ENCODE data around the gene NELFE. TPM values are rescaled to one million over a fixed set of nuclear protein-coding genes. Genes with fewer than 3 reads are reported as not detected.
"Not testable (repeated sequence)": the region's sequence is repeated elsewhere in the genome, so short reads cannot be mapped to it uniquely, and the experiment has no call there.

Gene NELFE

DNA sequence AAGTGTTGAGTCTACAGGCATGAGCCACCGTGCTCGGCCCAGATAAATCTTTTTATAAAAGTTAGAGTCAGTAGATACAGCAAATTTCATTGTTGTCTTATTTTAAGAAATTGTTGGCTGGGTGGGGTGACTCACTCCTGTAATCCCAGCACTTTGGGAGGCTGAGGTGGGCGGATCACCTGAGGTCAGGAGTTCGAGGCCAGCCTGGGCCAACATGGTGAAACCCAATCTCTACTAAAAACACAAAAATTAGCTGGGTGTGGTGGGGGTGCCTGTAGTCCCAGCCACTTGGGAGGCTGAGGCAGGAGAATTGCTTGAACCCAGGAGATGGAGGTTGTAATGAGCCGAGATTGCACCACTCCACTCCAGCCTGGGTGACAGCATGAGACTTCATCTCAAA lies 50.5 kb downstream of the NELFE start:
- H3K4me3 ChIP-seq (ENCODE audit: low read length); H3K27me3 ChIP-seq (ENCODE audit: control insufficient read depth, insufficient read depth, low read length); H3K9ac ChIP-seq (ENCODE audit: low read depth, low read length); H3K4me2 ChIP-seq (ENCODE audit: low read length); H3K9me3 ChIP-seq (replicated peaks; ENCODE audit: low read length); H3K36me3 ChIP-seq (ENCODE audit: insufficient read depth, low read length): not testable (repeated sequence)
- peaks cover 35% of the 10 kb centered on the region for H3K4me1 ChIP-seq (ENCODE audit: control insufficient read depth, insufficient read depth, low read length)

DNA sequence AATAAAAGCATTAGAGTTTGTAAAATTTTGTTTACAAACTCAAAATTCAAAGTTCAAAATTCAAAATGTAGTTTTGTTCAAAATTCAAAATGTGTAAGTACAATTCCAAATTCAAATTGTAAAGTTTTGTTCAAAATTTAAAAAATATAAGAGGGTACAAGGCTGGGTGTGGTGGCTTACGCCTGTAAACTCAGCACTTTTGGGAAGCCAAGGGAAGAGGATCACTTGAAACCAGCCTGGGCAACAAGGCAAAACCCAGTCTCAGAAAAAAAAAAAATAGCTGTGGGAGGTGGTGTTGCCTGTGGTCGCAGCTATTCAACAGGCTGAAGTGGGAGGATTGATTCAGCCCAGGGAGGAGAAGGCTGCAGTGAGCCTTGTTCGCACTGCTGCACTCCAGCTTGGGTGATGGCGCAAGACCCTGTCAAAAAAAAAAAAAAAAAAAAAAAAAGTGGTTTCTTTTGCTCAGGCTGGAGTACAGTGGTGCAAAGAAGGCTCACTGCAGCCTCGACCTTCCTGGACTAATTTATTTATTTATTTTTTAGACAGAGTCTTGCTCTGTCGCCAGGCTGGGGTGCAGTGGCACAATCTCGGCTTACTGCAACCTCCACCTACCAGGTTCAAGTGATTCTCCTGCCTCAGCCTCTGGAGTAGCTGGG lies 51.5 kb downstream of the NELFE start:
- no peaks in the 10 kb centered on the region for H3K36me3 ChIP-seq (ENCODE audit: insufficient read depth, low read length)
- no peak overlapping the region for H3K9ac ChIP-seq (ENCODE audit: low read depth, low read length)
- peaks cover 42% of the 10 kb centered on the region for H3K4me1 ChIP-seq (ENCODE audit: control insufficient read depth, insufficient read depth, low read length)
- H3K4me3 ChIP-seq (ENCODE audit: low read length): no peak overlapping the region
- peaks cover 5% of the 10 kb centered on the region for H3K27me3 ChIP-seq (ENCODE audit: control insufficient read depth, insufficient read depth, low read length)
- no peak overlapping the region for H3K4me2 ChIP-seq (ENCODE audit: low read length)
- H3K9me3 ChIP-seq (replicated peaks; ENCODE audit: low read length): no peaks in the 10 kb centered on the region

DNA sequence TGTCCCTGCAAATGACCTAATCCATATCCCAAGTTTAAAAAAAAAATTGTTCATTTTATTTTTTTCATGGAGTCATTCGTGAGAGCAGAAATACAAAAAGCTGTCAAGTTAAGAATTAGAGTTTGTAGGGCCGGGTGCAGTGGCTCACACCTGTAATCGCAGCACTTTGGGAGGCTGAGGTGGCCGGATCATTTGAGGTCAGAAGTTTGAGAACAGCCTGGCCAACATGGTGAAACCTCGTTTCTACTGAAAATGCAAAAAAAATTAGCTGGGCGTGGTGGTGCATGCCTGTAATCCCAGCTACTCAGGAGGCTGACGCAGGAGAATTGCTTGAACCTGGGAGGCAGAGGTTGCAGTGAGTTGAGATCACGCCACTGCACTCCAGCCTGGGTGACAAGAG lies 52.0 kb downstream of the NELFE start:
- H3K4me2 ChIP-seq (ENCODE audit: low read length); H3K9ac ChIP-seq (ENCODE audit: low read depth, low read length); H3K27me3 ChIP-seq (ENCODE audit: control insufficient read depth, insufficient read depth, low read length); H3K36me3 ChIP-seq (ENCODE audit: insufficient read depth, low read length); H3K4me3 ChIP-seq (ENCODE audit: low read length); H3K9me3 ChIP-seq (replicated peaks; ENCODE audit: low read length): not testable (repeated sequence)
- peaks cover 38% of the 10 kb centered on the region for H3K4me1 ChIP-seq (ENCODE audit: control insufficient read depth, insufficient read depth, low read length)

DNA sequence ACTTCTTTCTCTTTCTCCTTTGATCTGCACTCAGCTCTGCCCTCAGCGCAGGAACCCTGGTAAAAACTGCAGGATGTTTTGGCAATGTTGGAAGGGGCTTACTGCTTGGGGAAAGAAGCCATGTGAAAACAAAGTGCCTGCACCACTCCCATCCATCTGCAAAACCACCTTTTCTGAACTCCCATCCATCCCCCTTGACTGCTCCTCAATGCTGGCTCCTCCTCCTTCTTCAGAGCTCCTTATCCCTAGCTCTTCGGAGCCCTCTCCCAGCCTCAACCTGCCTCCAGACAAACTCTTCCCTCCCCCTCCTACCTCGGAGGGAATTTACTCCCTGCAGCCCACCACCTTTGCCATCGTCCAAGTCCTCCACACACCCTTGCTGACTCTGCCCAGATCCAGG lies 52.6 kb downstream of the NELFE start:
- Histone ChIP-seq H3K4me2 (ENCODE audit: low read length) (no peak overlapping the region), H3K9me3 (replicated peaks; ENCODE audit: low read length) (no peaks in the 10 kb centered on the region), H3K27me3 (ENCODE audit: control insufficient read depth, insufficient read depth, low read length) (peaks cover 5% of the 10 kb centered on the region), H3K4me1 (ENCODE audit: control insufficient read depth, insufficient read depth, low read length) (peaks cover 38% of the 10 kb centered on the region), H3K9ac (ENCODE audit: low read depth, low read length) (no peak overlapping the region), H3K36me3 (ENCODE audit: insufficient read depth, low read length) (no peaks in the 10 kb centered on the region), H3K4me3 (ENCODE audit: low read length) (no peak overlapping the region)

DNA sequence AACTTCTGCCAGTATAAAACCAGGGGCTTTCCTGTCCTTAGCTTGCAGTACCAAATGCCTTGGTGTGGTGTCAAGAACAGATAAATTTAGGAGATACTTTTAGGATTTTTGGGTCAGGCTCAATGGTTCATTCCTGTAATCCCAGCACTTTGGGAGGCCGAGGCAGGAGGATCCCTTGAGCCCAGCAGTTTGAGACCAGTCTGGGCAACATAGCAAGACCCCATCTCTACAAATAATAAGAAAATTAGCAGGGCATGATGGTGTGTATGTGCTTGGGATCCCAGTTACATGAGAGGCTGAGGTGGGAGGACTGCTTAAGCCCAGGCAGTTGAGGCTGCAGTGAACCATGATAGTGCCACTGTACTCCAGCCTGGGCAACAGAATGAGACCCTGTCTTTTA lies 53.7 kb downstream of the NELFE start:
- H3K4me2 ChIP-seq (ENCODE audit: low read length): no peak overlapping the region
- no peaks in the 10 kb centered on the region for H3K36me3 ChIP-seq (ENCODE audit: insufficient read depth, low read length)
- H3K4me1 ChIP-seq (ENCODE audit: control insufficient read depth, insufficient read depth, low read length): peaks cover 35% of the 10 kb centered on the region
- H3K9me3 ChIP-seq (replicated peaks; ENCODE audit: low read length): no peaks in the 10 kb centered on the region
- no peak overlapping the region for H3K9ac ChIP-seq (ENCODE audit: low read depth, low read length)
- H3K4me3 ChIP-seq (ENCODE audit: low read length): no peak overlapping the region
- peaks cover 5% of the 10 kb centered on the region for H3K27me3 ChIP-seq (ENCODE audit: control insufficient read depth, insufficient read depth, low read length)

DNA sequence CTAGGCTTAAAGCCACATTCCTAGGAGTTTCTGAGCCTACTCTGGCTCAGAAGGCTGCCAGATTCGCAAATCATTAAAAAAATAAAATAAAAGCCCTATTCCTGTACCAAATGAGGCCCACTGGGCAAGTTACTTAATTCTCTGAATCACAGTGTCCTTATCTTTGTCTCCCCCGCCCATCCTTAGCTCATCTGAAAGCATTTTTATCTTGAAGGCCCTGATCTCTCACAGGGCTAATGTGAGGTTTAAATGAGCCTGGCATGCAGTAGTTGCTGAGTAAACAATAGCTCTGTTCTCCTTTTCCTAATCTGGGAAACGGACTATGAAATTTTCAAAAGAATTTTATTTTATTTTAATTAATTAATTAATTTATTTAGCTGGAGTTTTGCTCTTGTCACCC lies 54.8 kb downstream of the NELFE start:
- Histone ChIP-seq H3K27me3 (ENCODE audit: control insufficient read depth, insufficient read depth, low read length) (peaks cover 5% of the 10 kb centered on the region), H3K9me3 (replicated peaks; ENCODE audit: low read length) (no peaks in the 10 kb centered on the region), H3K4me3 (ENCODE audit: low read length) (no peak overlapping the region), H3K9ac (ENCODE audit: low read depth, low read length) (no peak overlapping the region), H3K36me3 (ENCODE audit: insufficient read depth, low read length) (no peaks in the 10 kb centered on the region), H3K4me1 (ENCODE audit: control insufficient read depth, insufficient read depth, low read length) (peaks cover 25% of the 10 kb centered on the region), H3K4me2 (ENCODE audit: low read length) (no peak overlapping the region)

Small RNAs within 50 kb of the gene (small RNA-seq; reads per million reads assigned to genes)
- not detected for gene AL645922.1
